RWPE1 (cell line): ENCODE measurements around the gene TMEM203.

ENCODE experiments used
- CTCF ChIA-PET: fragments of 350-600 bp; sonication (Branson Sonifier 250); formaldehyde crosslinking; extraction: SDS; loops from one replicate; lab custom pipeline; 2021; lab: Yijun Ruan, JAX
- POLR2A ChIA-PET: fragments of 400-600 bp; formaldehyde crosslinking; extraction: SDS; loops from one replicate; lab custom pipeline; 2020; ENCODE audit warnings: antibody characterized with exemption; ENCODE audit not compliant: low non-redundant PET; lab: Yijun Ruan, JAX
- DNase-seq: peaks from one replicate; pipeline ENCODE4 v3.0.0; 2012; ENCODE audit warnings: low spot score
- H3K27ac ChIP-seq: fragments of 450-650 bp; 2 replicates; pipeline ENCODE4 v1.5.1; 2017
- TF ChIP-seq, protein P1 (sequence below): fragments of 450-650 bp; conservative IDR thresholded peaks from 2 replicates; pipeline ENCODE4 v1.5.1; 2017; ENCODE audit warnings: low read depth, mild to moderate bottlenecking

TMEM203 gene

DNA sequence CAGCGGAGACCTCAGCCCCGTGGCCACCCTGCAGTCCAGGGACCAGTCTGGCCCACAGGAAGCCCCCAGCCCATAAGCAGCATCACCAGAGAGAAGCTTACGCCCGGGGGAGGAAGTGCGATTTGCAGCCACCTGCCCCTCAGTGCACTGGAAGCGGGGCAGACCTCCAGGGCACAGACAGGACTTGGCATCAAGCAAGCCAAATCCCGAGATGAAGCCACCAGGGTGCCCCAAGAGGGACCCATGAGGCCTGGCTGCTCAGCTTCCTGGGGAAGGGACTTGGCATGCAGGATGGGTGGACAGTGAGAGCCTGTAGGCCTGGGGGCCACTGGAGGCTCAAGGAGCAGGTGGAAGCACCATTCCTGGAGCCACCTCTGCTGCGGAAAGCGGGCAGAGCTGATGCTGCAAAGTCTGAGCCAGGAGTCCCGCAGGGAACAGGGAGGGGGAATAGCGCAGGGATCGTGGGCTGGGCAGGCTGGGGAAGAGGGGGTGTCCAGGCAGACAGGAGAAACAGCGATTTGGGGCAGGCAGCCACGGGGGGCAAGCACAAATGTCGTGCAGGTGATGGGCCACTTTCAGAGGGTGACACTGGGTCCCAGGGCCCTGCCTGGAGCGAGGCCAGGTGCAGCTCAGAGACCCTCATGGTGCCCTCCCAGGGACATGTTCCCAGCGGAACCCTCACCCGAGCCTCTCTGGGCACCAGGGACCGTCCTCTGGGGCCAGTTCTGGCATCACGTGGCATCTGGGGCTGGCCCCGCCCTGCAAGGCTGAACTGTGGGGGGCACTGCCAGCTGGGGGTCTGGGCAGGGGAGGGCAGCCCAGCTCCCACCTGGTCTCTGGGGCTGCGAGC lies 38.8 kb downstream of the TMEM203 start:
- TF ChIP-seq, protein P1, sequence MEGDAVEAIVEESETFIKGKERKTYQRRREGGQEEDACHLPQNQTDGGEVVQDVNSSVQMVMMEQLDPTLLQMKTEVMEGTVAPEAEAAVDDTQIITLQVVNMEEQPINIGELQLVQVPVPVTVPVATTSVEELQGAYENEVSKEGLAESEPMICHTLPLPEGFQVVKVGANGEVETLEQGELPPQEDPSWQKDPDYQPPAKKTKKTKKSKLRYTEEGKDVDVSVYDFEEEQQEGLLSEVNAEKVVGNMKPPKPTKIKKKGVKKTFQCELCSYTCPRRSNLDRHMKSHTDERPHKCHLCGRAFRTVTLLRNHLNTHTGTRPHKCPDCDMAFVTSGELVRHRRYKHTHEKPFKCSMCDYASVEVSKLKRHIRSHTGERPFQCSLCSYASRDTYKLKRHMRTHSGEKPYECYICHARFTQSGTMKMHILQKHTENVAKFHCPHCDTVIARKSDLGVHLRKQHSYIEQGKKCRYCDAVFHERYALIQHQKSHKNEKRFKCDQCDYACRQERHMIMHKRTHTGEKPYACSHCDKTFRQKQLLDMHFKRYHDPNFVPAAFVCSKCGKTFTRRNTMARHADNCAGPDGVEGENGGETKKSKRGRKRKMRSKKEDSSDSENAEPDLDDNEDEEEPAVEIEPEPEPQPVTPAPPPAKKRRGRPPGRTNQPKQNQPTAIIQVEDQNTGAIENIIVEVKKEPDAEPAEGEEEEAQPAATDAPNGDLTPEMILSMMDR = no peak
- ChIA-PET POLR2A (interaction anchor here (0.8 kb wide), 1 partner anchor 23 kb away, joined by 6 read pairs; no protein-coding TSS in a partner anchor), CTCF (interaction anchor here (0.6 to 1.6 kb wide), 6 partner anchors 10 to 136 kb away, joined by 3 to 6 read pairs (median 4); partner anchors contain the start of gene RNF224)
- no peak overlapping the region for H3K27ac ChIP-seq
- no peak for DNase-seq

DNA sequence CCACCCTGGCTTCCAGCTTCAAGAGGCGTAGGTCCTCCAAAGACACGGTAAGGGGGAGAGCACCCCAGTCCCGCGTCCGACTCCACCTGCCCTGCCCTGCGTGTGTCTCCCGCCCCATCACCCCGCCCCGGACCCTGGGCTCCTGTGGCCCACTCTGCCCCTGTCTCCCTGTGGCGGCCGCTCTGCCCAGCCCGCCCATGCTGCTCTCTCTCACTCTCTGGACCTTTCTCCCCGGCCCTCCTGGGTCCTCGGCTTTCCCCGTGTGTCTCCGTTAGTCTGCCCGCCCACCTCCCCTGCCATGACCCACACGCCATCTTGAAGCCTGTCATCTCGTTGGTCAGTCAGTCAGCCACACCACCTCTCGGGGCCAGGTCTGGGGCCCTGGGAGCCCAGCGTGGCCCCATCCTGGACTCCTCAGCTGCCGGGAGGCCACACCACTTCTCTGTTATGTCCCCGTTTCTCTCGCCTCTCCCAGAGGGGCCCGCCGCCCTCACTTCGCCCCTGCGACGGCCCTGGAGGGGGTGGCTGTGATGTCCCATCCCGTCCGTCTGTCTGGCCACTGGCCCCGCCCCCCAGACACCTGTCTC lies 40.1 kb downstream of the TMEM203 start:
- ChIA-PET POLR2A (no interaction called here), CTCF (interaction anchor here (0.6 to 1.6 kb wide), 7 partner anchors 62 to 940 kb away, joined by 3 to 4 read pairs (median 3); partner anchors contain the start of gene RNF224)

DNA sequence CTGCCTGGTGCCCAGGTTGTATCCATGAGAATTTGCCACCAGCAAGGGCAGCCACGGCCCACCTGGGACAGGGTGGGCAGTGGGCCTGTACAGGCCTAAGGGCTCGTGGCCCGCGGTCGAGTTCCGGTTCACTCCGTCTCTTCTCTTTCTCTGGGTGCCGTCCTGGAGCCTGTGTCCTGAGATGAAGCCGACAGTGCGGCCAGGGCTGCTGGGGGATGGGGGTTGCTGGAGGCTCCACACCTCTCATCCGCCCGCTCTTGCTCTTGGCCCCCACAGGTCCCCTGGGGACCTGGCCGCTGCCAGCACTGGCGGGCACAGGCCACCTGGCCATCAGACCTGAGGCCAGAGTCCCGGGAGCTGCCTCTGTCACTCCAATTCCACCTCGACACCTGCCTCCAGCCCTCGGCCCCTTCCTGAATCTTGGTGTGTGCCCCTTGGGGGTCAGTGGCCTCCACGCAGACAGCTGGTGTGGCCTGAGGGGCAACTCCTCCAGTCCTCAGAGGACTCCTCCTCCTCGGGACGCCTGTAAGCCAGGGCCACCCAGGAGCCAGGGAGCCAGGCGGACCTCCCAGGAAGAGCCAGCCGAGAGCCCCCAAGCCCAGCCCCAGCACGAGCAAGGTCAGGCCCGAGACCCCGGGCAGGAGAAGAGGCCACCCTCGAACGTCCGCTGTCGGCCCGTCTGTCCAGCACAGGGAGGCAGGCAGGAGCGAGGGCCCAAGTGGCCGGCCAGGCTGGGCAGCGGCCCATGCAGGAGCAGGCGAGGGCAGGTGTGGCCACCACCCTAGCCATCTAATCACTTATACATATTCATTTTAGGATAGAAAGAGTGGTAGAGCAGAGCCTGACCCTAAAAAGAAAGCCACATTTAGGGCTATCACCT lies 40.8 kb downstream of the TMEM203 start:
- no peak for DNase-seq
- ChIA-PET CTCF (interaction anchor here (0.6 to 1.6 kb wide), 3 partner anchors 63 to 111 kb away, joined by 3 to 4 read pairs (median 3); partner anchors contain the start of gene RNF224), POLR2A (no interaction called here)
- TF ChIP-seq, protein P1 = no peak
- no peak overlapping the region for H3K27ac ChIP-seq

More for the DNA sequence above, 40.1 kb downstream of the TMEM203 start:
- TF ChIP-seq, protein P1 = no peak
- no peak for DNase-seq
- H3K27ac ChIP-seq = no peak overlapping the region

DNA sequence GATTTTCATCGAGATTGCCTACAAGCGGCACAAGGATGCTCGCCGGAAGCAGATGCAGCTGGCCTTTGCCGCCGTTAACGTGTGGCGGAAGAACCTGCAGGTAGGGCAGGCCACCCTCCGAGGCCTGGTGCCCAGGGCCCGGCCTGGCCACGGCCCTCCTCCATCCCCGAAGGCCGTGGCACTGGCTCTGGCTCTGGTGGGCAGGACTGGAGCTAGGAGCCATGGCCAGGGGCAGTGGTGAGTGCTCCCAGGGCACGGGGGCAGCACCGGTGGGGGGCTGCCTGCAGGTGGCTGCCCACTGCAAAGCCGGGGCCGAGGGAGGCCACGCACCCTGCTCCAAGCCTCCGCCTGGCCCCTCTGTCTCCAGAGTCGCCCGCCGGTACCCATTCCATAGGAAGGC lies 41.6 kb downstream of the TMEM203 start:
- no peak overlapping the region for H3K27ac ChIP-seq
- CTCF ChIA-PET = interaction anchor here (1.9 kb wide), 1 partner anchor 13 kb away, joined by 7 read pairs; no protein-coding TSS in a partner anchor
- DNase-seq = no peak
- TF ChIP-seq, protein P1 = no peak
- POLR2A ChIA-PET = interaction anchor here (1.2 kb wide), 1 partner anchor 63 kb away, joined by 4 read pairs; the partner anchor contains the start of gene RNF224

DNA sequence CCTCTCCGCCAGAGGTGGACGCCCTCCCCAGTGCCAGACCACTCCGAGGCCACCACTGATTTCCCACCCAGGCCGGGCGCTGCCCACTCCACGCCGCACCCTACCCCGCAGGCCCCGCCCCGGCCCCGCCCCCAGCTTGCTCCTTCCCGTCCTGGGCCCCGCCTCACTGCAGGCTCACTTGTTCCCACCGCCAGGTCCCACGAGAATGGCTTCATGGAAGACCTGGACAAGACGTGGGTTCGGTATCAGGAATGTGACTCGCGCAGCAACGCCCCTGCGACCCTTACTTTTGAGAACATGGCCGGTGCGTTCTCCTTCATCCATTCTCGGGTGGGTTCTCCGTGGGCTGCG lies 42.1 kb downstream of the TMEM203 start:
- CTCF ChIA-PET = interaction anchor here (0.5 to 3.0 kb wide), 7 partner anchors 13 to 282 kb away, joined by 3 to 13 read pairs (median 4); partner anchors contain the start of gene RNF224
- no peak for DNase-seq
- TF ChIP-seq, protein P1 = no peak
- POLR2A ChIA-PET = interaction anchor here (0.5 to 1.8 kb wide), 4 partner anchors 26 to 64 kb away, joined by 4 to 7 read pairs (median 4); partner anchors contain the start of genes CYSRT1, RNF224 and SSNA1
- no peak overlapping the region for H3K27ac ChIP-seq
